HepG2 (cell line): ENCODE measurements around the gene NEK6. TPM values are rescaled to one million over a fixed set of nuclear protein-coding genes. Genes with fewer than 3 reads are reported as not detected.
A peak's percentile ranks its signal among the peaks of the same experiment; 100 is the strongest.

Experiments
- ARHGAP35 ChIP-seq: sonication (generic); formaldehyde crosslinking; IDR thresholded peaks from 2 replicates; pipeline ENCODE4 v1.9.0; 2022; ENCODE audit warnings: mild to moderate bottlenecking, inconsistent platforms, moderate library complexity, missing genetic modification reagents, borderline replicate concordance
- ARID2 ChIP-seq: sonication (generic); formaldehyde crosslinking; IDR thresholded peaks from 2 replicates; pipeline ENCODE4 v1.8.1; 2022; ENCODE audit warnings: mild to moderate bottlenecking, missing genetic modification reagents, borderline replicate concordance
- DDIT3 ChIP-seq: sonication (generic); formaldehyde crosslinking; IDR thresholded peaks from 2 replicates; pipeline ENCODE4 v1.4.0; 2020; ENCODE audit warnings: mild to moderate bottlenecking, missing genetic modification reagents
- EZH2 ChIP-seq: conservative IDR thresholded peaks from 2 replicates; pipeline ENCODE4 v1.6.1; 2012; ENCODE audit warnings: mild to moderate bottlenecking, low read depth, low read length, moderate library complexity
- GATAD2A ChIP-seq: IDR thresholded peaks from 2 replicates; pipeline ENCODE4 v1.6.1; 2016
- HDAC2 ChIP-seq: sonication (generic); formaldehyde crosslinking; IDR thresholded peaks from 2 replicates; pipeline ENCODE4 v1.4.0; 2020; ENCODE audit warnings: missing genetic modification reagents
- HMGA1 ChIP-seq: sonication (generic); formaldehyde crosslinking; conservative IDR thresholded peaks from 2 replicates; pipeline ENCODE4 v1.4.0; 2020; ENCODE audit warnings: missing genetic modification reagents
- HOMEZ ChIP-seq: IDR thresholded peaks from 2 replicates; pipeline ENCODE4 v1.6.1; 2016; ENCODE audit warnings: low read depth
- KIAA2018 ChIP-seq: sonication (generic); formaldehyde crosslinking; IDR thresholded peaks from 2 replicates; pipeline ENCODE4 v1.5.0; 2020; ENCODE audit warnings: mild to moderate bottlenecking, missing genetic modification reagents, borderline replicate concordance
- ZBTB46 ChIP-seq: sonication (generic); formaldehyde crosslinking; IDR thresholded peaks from 2 replicates; pipeline ENCODE4 v1.4.0; 2020; ENCODE audit warnings: mild to moderate bottlenecking, missing genetic modification reagents, borderline replicate concordance
- ZFAT ChIP-seq: sonication (generic); formaldehyde crosslinking; conservative IDR thresholded peaks from 2 replicates; pipeline ENCODE4 v1.8.1; 2023; ENCODE audit warnings: missing genetic modification reagents, inconsistent platforms
- ZNF235 ChIP-seq: sonication (generic); formaldehyde crosslinking; IDR thresholded peaks from 2 replicates; pipeline ENCODE4 v1.8.1; 2023; ENCODE audit warnings: mild to moderate bottlenecking, missing genetic modification reagents, borderline replicate concordance
- ZNF256 ChIP-seq: sonication (generic); formaldehyde crosslinking; conservative IDR thresholded peaks from 2 replicates; pipeline ENCODE4 v1.4.0; 2020; ENCODE audit warnings: missing genetic modification reagents
- ZNF260 ChIP-seq: sonication (generic); formaldehyde crosslinking; IDR thresholded peaks from 2 replicates; pipeline ENCODE4 v1.4.0; 2020; ENCODE audit warnings: missing genetic modification reagents, low read depth, mild to moderate bottlenecking, borderline replicate concordance
- ZNF512 ChIP-seq: sonication (generic); formaldehyde crosslinking; IDR thresholded peaks from 2 replicates; pipeline ENCODE4 v1.4.0; 2020; ENCODE audit warnings: mild to moderate bottlenecking, missing genetic modification reagents
- polyA plus RNA-seq, 8 experiments: library from polyadenylated mRNA; depleted of rRNA in 3 of 8; stranded (reverse) in 7 of 8; unstranded in 1 of 8; fragments of >200 nt; fragmentation: Illumina TruSeq in 4 of 8; extraction: Trizol in 4 of 8; gene quantifications; 2 replicates each; pipeline versions ENCODE4 v1.2.1 to v1.2.3, GENCODE V29; 2011 to 2016; ENCODE audit warnings: low read depth in 4 of 8, missing spikeins in 1 of 8, mixed read lengths in 1 of 8; ENCODE audit not compliant: insufficient read depth in 1 of 8
- total RNA-seq, 5 experiments: library from RNA; depleted of rRNA; stranded (reverse); fragments of >200 nt; fragmentation: Illumina TruSeq; extraction: Trizol; gene quantifications; 2 replicates each; pipeline ENCODE4 v1.2.3, GENCODE V29; 2016; ENCODE audit warnings: low read depth in 1 of 5

Gene NEK6
- total and polyA plus RNA-seq, 2 of the 13 experiments (the other 11 are each of a cell fraction or from before 2014, with no cell fraction given) = 30.4 to 119 TPM

- no peak for TF ChIP-seq HMGA1 (CRISPR knock-in tag)
- TF ChIP-seq HDAC2 (CRISPR knock-in tag) = peak; percentile 96
- TF ChIP-seq ZNF260 (CRISPR knock-in tag) = no peak
- no peak for TF ChIP-seq ZNF256 (CRISPR knock-in tag)
- no peak for TF ChIP-seq EZH2
- no peak for TF ChIP-seq ZFAT
- no peak; the same call in 1 of the 2 replicates for TF ChIP-seq DDIT3 (CRISPR knock-in tag)
- no peak for TF ChIP-seq KIAA2018 (CRISPR knock-in tag)
- TF ChIP-seq ZNF512 (CRISPR knock-in tag) = no peak
- TF ChIP-seq ZBTB46 (CRISPR knock-in tag) = no peak
- peak; percentile 99 for TF ChIP-seq GATAD2A (CRISPR knock-in tag)
- TF ChIP-seq ZNF235 (CRISPR knock-in tag) = no peak
- no peak for TF ChIP-seq ARHGAP35 (CRISPR knock-in tag)
- TF ChIP-seq ARID2 (CRISPR knock-in tag) = no peak
- TF ChIP-seq HOMEZ (CRISPR knock-in tag) = peak; percentile 81
Observed at GRCh38 chr9:124386201-124386600, 128.5 kb downstream of the NEK6 start (continued).
